Thyroid gland (tissue), 4 donors: ENCODE data around the gene RHBDD2.

Experiments
- POLR2A ChIP-seq, 2 donors: fragments of 450-650 bp; IDR thresholded peaks; one replicate each; pipeline ENCODE4 v1.6.1; 2017; ENCODE audit warnings: antibody characterized with exemption in 2 of 2, mild to moderate bottlenecking in 2 of 2, moderate library complexity in 1 of 2
- TF ChIP-seq, protein P1 (sequence below), 6 experiments: fragments of 200-600 bp in 3 of 6; fragments of 450-650 bp in 3 of 6; sonication (generic) in 3 of 6; IDR thresholded peaks; one replicate each; pipeline ENCODE4 v1.5.1; 2016 to 2019; ENCODE audit warnings: antibody characterized with exemption in 6 of 6, mild to moderate bottlenecking in 2 of 6, inconsistent platforms in 1 of 6, moderate library complexity in 1 of 6

DNA sequence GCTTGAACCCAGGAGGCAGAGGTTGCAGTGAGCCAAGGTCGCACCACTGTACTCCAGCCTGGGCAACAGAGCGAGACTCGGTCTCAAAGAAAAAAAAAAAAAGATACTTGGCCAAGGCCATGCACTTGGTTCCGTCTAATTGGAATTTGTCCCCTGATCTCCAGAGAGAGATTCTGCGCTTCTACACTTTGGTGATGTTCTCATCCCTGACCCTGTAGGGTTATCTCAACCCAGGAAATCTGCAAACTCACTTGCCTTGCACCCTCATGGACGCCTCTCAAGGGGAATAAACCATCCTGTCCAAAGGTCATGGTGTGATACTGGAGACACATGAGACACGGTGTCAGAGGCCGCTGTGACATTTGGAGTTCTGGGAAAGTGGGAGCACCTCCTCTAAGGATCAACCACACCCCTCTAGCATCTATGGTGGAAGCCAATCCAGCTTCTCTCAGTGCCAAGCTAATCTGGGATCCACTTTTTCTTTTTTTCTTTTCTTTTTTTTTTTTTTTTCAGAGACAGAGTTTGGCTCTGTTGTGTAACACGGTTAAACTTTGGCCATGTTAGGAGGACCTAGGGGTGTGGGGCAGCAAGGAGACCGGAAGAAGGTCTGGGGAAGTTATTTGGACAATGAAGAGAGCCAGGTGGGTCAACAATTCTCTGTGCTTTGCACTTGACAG, 28.3 kb downstream of the RHBDD2 start:
- TF ChIP-seq, protein P1, sequence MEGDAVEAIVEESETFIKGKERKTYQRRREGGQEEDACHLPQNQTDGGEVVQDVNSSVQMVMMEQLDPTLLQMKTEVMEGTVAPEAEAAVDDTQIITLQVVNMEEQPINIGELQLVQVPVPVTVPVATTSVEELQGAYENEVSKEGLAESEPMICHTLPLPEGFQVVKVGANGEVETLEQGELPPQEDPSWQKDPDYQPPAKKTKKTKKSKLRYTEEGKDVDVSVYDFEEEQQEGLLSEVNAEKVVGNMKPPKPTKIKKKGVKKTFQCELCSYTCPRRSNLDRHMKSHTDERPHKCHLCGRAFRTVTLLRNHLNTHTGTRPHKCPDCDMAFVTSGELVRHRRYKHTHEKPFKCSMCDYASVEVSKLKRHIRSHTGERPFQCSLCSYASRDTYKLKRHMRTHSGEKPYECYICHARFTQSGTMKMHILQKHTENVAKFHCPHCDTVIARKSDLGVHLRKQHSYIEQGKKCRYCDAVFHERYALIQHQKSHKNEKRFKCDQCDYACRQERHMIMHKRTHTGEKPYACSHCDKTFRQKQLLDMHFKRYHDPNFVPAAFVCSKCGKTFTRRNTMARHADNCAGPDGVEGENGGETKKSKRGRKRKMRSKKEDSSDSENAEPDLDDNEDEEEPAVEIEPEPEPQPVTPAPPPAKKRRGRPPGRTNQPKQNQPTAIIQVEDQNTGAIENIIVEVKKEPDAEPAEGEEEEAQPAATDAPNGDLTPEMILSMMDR (IDR thresholded peaks at IDR 0.05) = no peak
- no peak for TF ChIP-seq POLR2A (IDR thresholded peaks at IDR 0.05)
